HG03469 (cell line): ENCODE data around the gene PABPN1.
"Not testable (repeated sequence)": the region's sequence is repeated elsewhere in the genome, so short reads cannot be mapped to it uniquely, and the experiment has no call there.

Source experiments
- ATAC-seq: cut with Tn5 transposase; IDR thresholded peaks from one replicate; pipeline ENCODE4 v1.9.1; 2021; ENCODE audit warnings: mild to moderate bottlenecking, moderate library complexity, moderate number of reproducible peaks; ENCODE audit not compliant: unreplicated experiment

PABPN1 gene

GRCh38 chr14:23320584-23321571 is at the start of gene PABPN1:
TSS of gene PABPN1 (plus strand) at chr14:23321457. CDS start at chr14:23321470, 13 bp downstream.
- ATAC-seq: peak; percentile 80

DNA sequence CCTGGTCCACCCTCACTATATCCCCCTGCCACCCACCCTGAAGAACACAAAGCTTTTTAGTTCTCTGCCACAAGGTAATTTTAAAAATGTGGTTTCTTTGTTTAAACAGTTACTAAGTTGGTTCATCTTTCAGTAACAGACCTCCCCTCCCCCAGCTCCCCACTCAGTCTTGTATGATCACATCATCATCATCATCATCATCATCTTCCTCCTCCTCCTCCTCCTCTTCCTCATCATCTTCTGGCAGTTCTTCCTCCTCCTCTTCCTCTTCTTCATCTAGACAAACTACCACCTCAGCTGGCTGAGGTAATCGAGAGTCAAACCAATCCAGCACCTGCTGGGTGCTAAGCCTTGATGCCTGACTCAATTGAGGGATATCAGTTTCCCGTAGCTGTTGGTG is 45.8 kb upstream of the PABPN1 start:
- ATAC-seq: no peak

GRCh38 chr14:23277189-23277588 is 44.1 kb upstream of the PABPN1 start:
- ATAC-seq: no peak

- not testable (repeated sequence) for ATAC-seq
These were observed 43.3 kb upstream of the PABPN1 start for GRCh38 chr14:23277928-23278327.

- ATAC-seq: no peak
These were observed 40.0 kb upstream of the PABPN1 start for GRCh38 chr14:23281247-23281646.

DNA sequence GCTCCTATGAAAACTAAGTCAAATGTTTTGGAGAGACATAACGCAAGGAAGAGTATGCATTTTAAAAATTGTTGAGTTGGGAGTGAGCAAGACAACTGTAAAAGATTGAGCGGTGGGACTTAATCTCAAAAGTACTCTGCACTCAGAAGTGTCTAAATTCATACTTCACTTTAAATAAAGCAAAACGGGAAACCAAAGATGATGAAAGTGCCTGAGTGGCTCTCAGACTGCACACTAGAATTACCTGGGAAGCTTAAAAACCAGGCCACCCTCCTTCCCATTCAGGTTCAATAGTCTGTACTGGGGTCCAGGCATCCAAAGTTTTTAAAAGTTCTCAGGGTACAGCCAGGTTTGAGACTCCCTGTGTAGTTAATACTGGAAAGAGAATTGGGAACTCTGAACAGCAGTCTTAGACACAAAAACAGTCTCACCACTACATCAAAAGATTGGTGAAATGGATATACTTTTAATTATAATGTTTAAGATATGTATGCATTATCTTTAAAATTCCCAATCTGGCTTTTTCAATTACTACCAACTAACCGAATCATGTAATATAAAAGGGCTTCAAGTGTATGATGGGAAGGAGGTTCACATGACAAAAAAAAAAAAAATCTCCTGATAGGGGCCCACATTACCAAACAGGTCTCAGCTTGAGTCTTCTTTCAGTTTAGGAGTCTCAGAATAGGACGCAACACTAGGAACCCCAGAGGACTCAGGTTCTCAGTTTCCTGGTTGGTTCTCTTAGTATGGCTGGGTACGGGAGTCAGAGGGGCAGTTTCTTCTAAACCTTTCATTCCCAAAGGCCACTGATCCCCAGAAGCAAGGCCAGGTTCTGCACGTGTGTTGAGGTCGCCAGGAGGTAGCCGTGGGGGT is 36.4 kb upstream of the PABPN1 start:
- no peak for ATAC-seq

- ATAC-seq: peak; percentile 10
These were observed 35.7 kb upstream of the PABPN1 start for GRCh38 chr14:23285530-23286019.

DNA sequence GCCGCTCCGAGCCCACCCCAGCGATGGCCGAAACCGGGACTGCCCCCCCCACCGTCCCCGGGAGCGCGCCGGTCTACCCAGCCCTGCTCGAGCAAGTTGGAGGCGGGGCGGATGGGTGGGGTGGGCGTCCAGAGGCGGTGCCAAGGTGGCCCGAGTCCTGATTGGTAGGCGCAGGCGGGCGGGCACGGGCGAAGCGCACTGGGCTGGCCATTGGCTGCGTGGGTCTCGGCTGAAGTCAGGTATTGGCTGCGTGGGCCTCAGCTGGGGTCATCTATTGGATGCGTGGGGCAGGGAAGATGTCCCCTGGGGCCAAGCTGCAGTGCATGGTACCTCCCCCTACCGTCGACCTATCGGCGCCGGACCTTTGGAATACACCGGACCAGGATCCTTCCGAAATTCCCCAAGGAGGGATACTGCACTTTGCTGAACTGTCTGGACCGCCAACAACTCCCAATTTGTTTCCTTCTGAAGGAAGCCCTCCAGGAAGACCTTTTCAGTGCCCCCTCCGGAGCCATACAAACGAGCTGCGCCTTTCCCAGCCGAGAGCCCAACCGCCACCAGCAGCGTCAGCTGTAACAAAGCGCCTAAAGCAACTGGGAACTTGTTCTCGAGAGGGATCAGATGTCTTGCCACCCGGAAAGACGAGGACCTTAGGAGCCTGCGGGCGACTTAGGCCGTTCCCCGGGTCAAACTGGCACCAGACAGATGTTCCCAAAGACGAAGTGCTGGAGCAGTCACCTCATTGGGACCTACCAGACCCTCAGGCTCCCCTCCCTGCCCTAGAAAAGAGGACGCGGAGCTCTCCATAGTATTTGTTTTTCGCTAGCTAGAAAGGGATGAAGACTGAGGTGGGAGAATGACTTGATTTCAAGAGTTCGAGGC is 35.0 kb upstream of the PABPN1 start, which contains the start of gene HOMEZ:
TSS of gene HOMEZ (minus strand) at position 113 of the 882 bp plus-strand sequence. CDS start 180 bp downstream, outside the sequence.
- ATAC-seq: peak; percentile 86

DNA sequence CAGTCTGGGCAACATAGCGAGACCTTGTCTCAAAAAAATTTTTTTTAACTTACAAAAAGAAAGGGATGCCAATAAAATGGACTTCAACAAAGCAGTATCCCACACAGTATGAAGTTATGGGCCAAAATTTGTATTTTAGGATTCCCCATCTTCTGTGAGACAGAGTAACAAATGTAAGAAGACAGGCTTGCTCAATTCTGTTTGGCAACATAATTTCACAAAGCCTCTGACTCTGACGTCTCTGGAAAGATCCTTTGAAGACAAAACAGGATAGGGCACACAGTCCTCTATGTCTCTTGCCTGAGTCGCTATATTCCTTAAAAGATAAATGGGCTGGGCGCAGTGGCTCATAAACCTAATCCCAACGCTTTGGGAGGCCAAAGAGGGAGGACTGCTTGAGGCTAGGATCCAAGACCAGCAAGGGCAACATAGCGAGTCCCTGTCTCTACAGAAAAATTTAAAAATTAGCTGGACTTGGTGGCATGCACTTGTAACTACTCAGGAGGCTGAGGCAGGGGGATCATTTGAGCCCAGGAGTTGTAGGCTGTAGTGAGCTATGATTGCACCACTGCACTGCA is 34.3 kb upstream of the PABPN1 start:
- no peak for ATAC-seq

- no peak for ATAC-seq
These were observed 26.3 kb upstream of the PABPN1 start for GRCh38 chr14:23294734-23295561.

DNA sequence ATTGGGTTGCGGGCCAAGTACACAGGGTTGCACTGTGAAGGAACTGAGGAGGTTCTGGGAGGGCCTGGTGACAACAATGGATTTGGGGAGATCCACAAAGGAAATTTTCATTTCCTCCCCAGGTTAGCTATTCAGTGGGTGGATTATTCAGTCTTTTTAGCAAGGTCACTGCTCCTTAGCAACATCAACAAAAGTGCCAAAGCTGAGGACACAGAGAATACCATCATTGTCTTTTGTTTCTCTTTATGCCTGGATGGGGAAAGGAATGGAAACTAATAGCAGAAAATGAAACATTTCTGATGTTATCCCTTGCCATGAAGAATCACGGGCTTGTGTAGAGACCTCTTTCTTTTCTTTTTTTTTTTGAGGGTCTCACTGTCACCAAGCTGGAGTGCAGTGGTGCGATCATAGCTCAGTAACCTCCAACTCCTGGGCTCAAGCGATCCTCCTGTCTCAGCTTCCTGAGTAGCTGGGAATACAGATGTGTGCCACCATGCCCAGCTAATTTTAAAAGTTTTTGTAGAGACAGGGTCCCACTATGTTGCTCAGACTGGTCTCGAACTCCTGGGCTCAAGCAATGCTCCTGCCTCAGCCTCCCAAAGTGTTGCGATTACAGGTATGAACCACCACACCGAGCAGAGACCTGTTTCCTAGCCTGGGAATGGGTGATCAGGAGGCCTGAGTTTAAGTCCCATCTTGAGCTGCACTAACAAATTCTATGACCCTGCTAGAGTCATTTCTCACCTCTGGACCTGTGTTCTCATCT is 25.1 kb upstream of the PABPN1 start:
- ATAC-seq: no peak

DNA sequence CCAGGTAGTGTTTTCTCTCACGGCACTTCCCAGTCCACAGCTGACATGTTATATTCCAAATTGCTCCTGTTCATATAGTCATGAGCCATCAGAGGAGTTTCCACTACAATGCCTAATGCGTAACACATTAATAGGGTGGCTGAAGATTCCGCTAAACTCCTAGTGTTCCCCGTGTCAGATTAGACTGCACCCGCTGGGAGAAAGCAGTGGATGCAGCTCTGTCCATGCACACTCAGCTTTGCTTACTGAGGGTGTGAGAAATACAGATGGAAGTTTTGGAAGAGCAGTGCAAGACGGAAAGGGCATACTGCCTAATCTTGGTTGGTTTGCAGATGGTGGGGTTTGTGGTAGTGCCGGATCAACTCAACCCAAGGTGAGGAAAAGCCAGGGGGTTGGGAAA is 24.2 kb upstream of the PABPN1 start:
- ATAC-seq: no peak

- no peak for ATAC-seq
These were observed 23.5 kb upstream of the PABPN1 start for GRCh38 chr14:23297611-23298277.

DNA sequence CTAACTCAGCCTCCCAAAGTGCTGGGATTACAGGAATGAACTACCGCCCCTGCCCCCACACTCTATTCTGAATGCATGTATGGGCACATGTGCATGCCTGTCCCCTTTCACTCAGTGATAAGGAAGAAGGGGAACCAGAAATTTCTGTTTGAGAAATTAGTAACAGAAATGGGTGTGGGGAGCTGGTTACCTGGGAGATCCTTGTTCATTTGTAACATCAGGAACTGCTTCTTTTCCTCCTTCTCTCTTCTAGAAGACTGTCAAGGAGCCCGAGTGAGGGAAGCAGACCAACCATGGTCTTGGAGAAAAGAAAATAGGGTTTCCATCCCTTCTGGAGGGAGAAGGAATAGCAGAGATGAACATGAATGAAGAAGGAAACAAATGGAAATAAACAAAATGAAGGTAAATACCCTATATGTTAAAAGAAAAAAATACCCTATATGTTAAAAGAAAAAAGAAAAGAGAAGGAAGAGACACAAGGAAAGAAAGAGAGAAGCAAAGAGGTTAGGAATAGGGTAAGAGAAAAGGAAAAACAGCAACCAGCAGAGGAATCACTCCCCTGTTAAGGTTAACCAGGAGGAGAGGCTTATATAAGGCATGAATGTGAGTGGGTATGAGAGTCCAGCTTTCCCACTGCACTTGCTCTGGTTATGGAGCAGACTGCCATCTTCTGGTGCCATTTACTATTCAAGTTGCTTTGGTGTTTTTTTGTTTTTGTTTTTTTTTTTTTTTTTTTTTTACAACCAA is 21.9 kb upstream of the PABPN1 start:
- no peak for ATAC-seq

GRCh38 chr14:23299986-23300686 is 21.1 kb upstream of the PABPN1 start:
- ATAC-seq: no peak

DNA sequence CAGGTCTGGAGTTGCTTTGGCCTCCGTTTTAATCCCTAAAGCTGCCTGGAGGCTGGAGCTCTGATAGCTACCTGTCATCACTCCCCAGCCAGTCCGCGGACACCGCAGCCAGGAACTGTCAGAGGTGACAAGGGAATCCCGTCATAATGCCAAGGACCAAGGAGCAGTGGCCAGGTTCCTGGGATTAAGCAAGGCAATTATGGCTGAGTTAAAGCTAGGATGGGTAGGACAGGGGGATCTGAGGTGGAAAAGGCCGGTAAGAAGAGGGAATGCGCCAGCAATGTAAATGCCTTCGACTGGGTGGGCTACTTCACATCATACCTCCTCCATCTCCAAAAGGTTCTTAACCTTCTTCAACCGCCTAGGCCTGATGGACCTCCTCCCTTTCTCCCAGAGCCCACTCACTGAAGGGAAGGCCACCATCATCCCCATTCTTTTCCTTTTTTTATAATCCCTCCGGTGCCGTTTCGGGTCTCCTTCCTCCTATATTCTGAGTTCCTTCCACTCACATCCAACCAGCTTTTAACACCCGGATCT is 20.5 kb upstream of the PABPN1 start:
- no peak for ATAC-seq
